NCI-H187 treated with DMSO at 0.1 percent for 48 hours (cell line): ENCODE data around the gene TCP11L1.
"Not testable (repeated sequence)": the region's sequence is repeated elsewhere in the genome, so short reads cannot be mapped to it uniquely, and the experiment has no call there.

Source experiments
- DNase-seq: peaks from one replicate; lab custom pipeline; 2025; lab: John Stamatoyannopoulos, UW

TCP11L1 gene

GRCh38 chr11:33033493-33033892, 5.9 kb upstream of the TCP11L1 start:
- no peak for DNase-seq

GRCh38 chr11:33035011-33035410, 4.4 kb upstream of the TCP11L1 start:
- DNase-seq = no peak

- no peak for DNase-seq
Measured at GRCh38 chr11:33040033-33040861, 875 bp downstream of the TCP11L1 start.

GRCh38 chr11:33040862-33041453, 1.6 kb downstream of the TCP11L1 start:
- no peak for DNase-seq

GRCh38 chr11:33043221-33043830, 4.0 kb downstream of the TCP11L1 start:
- no peak for DNase-seq

GRCh38 chr11:33044285-33044756, 4.9 kb downstream of the TCP11L1 start:
- DNase-seq = no peak

GRCh38 chr11:33045551-33046255, 6.3 kb downstream of the TCP11L1 start:
- no peak for DNase-seq

GRCh38 chr11:33048701-33049100, 9.3 kb downstream of the TCP11L1 start:
- not testable (repeated sequence) for DNase-seq

- not testable (repeated sequence) for DNase-seq
Measured at GRCh38 chr11:33049565-33050408, 10.4 kb downstream of the TCP11L1 start.

GRCh38 chr11:33052231-33052630, 12.9 kb downstream of the TCP11L1 start:
- no peak for DNase-seq

GRCh38 chr11:33055375-33055774, 16.0 kb downstream of the TCP11L1 start:
- DNase-seq = no peak

GRCh38 chr11:33057284-33057683, 17.9 kb downstream of the TCP11L1 start:
- DNase-seq = no peak

GRCh38 chr11:33059331-33060007, 20.1 kb downstream of the TCP11L1 start:
- DNase-seq = no peak

GRCh38 chr11:33060271-33060670, 20.9 kb downstream of the TCP11L1 start:
- DNase-seq = no peak

- DNase-seq = no peak
Measured at GRCh38 chr11:33062137-33062536, 22.8 kb downstream of the TCP11L1 start.

GRCh38 chr11:33063326-33063881, 24.0 kb downstream of the TCP11L1 start:
- no peak for DNase-seq

GRCh38 chr11:33064033-33064825, 24.9 kb downstream of the TCP11L1 start:
- no peak for DNase-seq

GRCh38 chr11:33064866-33065265, 25.5 kb downstream of the TCP11L1 start:
- DNase-seq = no peak

GRCh38 chr11:33065445-33066178, 26.2 kb downstream of the TCP11L1 start:
- DNase-seq = no peak
